Stimulated activated CD8-positive, alpha-beta memory T cell treated with anti-CD3 and anti-CD28 coated beads, Interleukin-7, amount 100 ng/mL, for 48 hours (primary cell): Measurements from ENCODE around the gene ARL6IP4.

Experiments
- DNase-seq, 2 donors: peaks; one replicate each; pipeline ENCODE4 v3.0.0-alpha.2; 2020; ENCODE audit warnings: low read depth in 1 of 2; ENCODE audit errors: extremely low read depth in 1 of 2

The ARL6IP4 gene

DNA sequence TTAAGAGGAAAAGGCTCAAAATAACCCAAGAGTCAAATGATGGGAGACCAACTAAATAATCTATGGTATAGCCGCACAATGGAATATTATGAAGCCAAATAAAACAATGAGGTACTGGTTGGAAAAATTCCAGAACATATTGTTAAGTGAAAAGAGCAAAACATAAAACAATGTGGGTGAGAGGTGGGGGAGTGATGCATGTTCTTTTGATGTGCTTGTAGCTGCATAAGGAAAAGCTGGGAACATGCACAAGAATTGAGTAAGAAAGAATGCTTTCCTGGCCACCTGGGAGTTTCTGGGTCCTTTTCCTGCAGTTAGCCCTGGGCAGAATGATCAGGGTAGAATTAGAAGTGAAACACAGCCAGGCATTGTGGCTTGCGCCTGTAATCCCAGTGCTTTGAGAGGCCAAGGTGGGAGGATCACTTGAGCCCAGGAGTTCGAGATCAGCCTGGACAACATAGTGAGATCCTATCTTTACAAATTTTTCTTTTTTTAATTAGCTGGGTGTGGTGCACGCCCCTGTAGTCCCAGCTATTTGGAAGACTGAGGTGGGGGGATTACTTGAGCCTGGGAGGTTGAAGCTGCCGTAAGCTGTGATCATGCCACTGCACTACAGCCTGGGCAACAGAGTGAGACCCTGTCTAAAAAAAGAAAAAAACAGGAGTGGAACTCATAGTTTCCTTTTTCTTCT is 22.1 kb upstream of the ARL6IP4 start:
- DNase-seq = no peak

DNA sequence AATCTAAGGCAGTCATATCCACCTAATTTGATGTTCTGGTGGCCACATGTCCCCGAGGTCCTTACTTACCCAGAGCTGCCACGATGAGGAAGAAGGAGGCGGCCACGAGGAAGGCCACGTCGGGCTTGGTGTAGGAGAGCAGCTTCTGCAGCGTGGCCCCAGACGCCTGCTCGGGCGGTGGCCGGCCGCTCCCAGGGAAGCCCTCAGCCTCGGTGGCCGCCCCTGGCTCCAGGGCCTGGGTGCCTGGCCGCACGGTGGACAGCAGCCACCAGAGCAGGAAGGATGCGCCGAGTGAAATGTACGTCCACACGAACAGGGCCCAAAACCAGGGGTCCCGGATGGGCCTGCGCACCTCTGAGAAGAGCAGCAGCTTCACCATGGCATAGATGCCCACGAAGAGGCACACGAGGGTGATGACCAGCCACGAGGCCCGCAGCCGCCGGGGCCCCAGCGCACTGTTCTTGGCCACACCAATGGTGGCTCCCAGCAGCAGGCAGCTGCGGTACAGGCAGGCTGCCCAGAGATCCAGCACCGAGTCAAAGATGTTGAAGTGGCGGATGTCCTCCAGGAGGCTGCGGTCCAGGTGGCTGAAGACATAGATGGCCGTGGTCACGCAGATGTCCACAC is 20.8 kb upstream of the ARL6IP4 start:
- no peak for DNase-seq

- DNase-seq = no peak
Observed at GRCh38 chr12:122960193-122960569, 20.3 kb upstream of the ARL6IP4 start.

GRCh38 chr12:122961531-122962329 is 18.8 kb upstream of the ARL6IP4 start:
- no peak for DNase-seq

GRCh38 chr12:122963941-122964265 is 16.6 kb upstream of the ARL6IP4 start:
- no peak for DNase-seq

- DNase-seq = no peak
Observed at GRCh38 chr12:122964439-122965257, 15.8 kb upstream of the ARL6IP4 start.

DNA sequence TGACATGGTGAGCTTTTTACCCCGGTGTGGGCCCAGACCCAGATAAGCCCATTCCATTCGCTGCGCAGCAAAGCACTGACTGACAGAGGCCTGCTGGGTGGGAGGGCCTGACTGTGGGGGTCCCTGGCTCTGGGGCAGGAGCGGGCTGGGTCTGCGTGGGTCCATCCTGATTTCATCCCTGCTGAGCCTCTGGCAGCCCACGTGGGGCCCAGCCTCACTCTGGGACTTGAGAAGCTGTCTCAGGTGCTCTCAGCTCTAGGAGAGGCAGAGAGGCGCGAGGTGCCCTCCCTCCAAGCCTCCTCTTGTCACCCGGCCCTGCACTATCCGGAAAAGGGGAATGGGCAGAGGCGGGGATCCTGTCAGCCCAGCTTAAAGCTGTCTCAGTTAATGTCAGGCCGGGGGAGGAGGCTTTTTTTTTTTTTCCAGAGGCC is 15.1 kb upstream of the ARL6IP4 start:
- DNase-seq = no peak

- peak; percentile 84 to 91 for DNase-seq
Observed at GRCh38 chr12:122965851-122966742, 14.4 kb upstream of the ARL6IP4 start, which contains the start of gene ABCB9. Gene ABCB9, minus strand, starts transcription at chr12:122966463. Its CDS starts 6,228 bp downstream, at chr12:122960235.

GRCh38 chr12:122966743-122967550 is 13.5 kb upstream of the ARL6IP4 start:
- DNase-seq = no peak

- DNase-seq = no peak
Observed at GRCh38 chr12:122968104-122968503, 12.4 kb upstream of the ARL6IP4 start.

GRCh38 chr12:122969676-122970075 is 10.8 kb upstream of the ARL6IP4 start:
- DNase-seq = no peak

GRCh38 chr12:122974274-122974891 is 6.1 kb upstream of the ARL6IP4 start:
- DNase-seq = peak; percentile 95 to 97

- peak; percentile 86 to 90 for DNase-seq
Observed at GRCh38 chr12:122974892-122975789, 5.3 kb upstream of the ARL6IP4 start, which contains the start of gene OGFOD2. Gene OGFOD2, plus strand, starts transcription at chr12:122975244. Its CDS starts 8 bp downstream, at chr12:122975252.

GRCh38 chr12:122975790-122976647 is 4.5 kb upstream of the ARL6IP4 start:
- no peak for DNase-seq

DNA sequence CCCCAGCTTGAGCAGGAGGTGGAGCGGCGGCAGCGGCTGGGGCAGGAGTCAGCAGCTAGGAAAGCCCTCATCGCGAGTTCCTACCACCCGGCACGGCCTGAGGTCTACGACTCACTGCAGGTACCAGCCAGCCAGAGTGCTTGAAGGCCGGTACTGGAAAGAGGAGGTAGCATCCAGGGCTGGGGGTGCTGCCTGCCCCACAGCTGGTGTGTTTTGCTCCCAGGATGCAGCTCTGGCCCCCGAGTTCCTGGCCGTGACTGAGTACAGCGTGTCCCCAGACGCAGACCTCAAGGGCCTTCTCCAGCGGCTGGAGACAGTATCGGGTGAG is 3.9 kb upstream of the ARL6IP4 start:
- DNase-seq = no peak

DNA sequence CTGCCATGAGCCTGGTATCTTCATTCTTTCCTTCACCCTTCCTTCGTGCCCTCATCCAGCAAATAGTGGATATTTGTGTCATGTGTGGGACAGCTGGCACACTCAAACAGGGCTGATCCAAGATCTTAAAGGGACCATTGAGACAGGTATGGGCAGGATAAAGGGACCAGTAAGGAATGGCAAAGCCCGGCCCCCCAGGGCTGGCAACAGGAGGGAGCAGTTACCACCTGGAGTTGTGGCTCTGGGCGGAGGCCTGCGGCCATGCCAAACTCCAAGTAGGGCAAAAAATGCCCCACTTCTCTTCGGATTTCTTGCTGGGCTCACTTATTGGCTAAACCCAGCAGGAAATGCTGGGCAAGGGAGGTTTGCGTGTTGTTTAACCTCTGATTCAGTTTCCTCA is 3.3 kb upstream of the ARL6IP4 start:
- DNase-seq = no peak
